ENCODE data around the gene SCN11A. TPM values are rescaled to one million over a fixed set of nuclear protein-coding genes. Genes with fewer than 3 reads are reported as not detected.

SCN11A gene
- total RNA-seq, result under 1 TPM; 0.07 to 0.09 TPM

- Mint-ChIP-seq H3K4me3 (peak within 1 kb of the TSS; percentile 87), H3K4me1 (peaks cover 45% of the 10 kb centered on the region), H3K36me3 (ENCODE audit: low read depth) (peaks cover under 1% of the 10 kb centered on the region), H3K27me3 (no peaks in the 10 kb centered on the region), H3K27ac (peak within 1 kb of the TSS; percentile 97), H3K9me3 (ENCODE audit: low read depth) (no peaks in the 10 kb centered on the region)
- CTCF ChIA-PET, result interaction anchor here (0.6 to 1.8 kb wide), 5 partner anchors 12 to 236 kb away, joined by 3 to 9 read pairs (median 3); no protein-coding TSS in a partner anchor
- peak; percentile 97 for ATAC-seq
- POLR2A ChIA-PET, result interaction anchor here (0.6 kb wide), 2 partner anchors 216 to 581 kb away, joined by 3 read pairs; no protein-coding TSS in a partner anchor
- DNase-seq, result peak; percentile 96
- intact Hi-C loops (cut with DNase I, micrococcal nuclease), result loop anchor here (1.0 to 5.0 kb wide), 10 partner anchors 55 to 1400 kb away; partner anchors contain the start of genes ACVR2B (in 1 of the 2), EIF1B (in 1 of the 2), GORASP1 (in 1 of the 2) and OXSR1 (in 1 of the 2)
These were observed at the start of gene SCN11A, which contains the start of gene WDR48 for GRCh38 chr3:39051649-39052561. Gene SCN11A (minus strand): TSS chr3:39051944. CDS start chr3:38950362, 101,582 bp downstream. Gene WDR48 (plus strand): TSS chr3:39052016. CDS start chr3:39052026, 10 bp downstream.

- intact Hi-C loops (cut with DNase I, micrococcal nuclease), result loop anchor here (1.0 to 10.0 kb wide), 4 partner anchors 187 to 284 kb away; partner anchors contain the start of gene SLC25A38 (in 1 of the 2)
- Mint-ChIP-seq H3K36me3 (ENCODE audit: low read depth) (peaks cover 6% of the 10 kb centered on the region), H3K4me1 (peaks cover 16% of the 10 kb centered on the region), H3K4me3 (no peak overlapping the region), H3K9me3 (ENCODE audit: low read depth) (no peaks in the 10 kb centered on the region), H3K27ac (no peak overlapping the region), H3K27me3 (no peaks in the 10 kb centered on the region)
- CTCF ChIA-PET, result interaction anchor here (0.6 to 2.0 kb wide), 3 partner anchors 14 to 277 kb away, joined by 3 to 8 read pairs (median 3); no protein-coding TSS in a partner anchor
- ATAC-seq, result peak; percentile 87
- POLR2A ChIA-PET, result no interaction called here
- DNase-seq, result peak; percentile 67
These were observed 49.4 kb upstream of the SCN11A start for GRCh38 chr3:39101022-39101689.

GRCh38 chr3:39100500-39100886 lies 48.7 kb upstream of the SCN11A start:
- peaks cover 9% of the 10 kb centered on the region for H3K4me1 Mint-ChIP-seq
- POLR2A ChIA-PET, result no interaction called here
- no peaks in the 10 kb centered on the region for H3K9me3 Mint-ChIP-seq (ENCODE audit: low read depth)
- H3K27ac Mint-ChIP-seq, result no peak overlapping the region
- CTCF ChIA-PET, result interaction anchor here (1.1 kb wide), 1 partner anchor 188 kb away, joined by 3 read pairs; no protein-coding TSS in a partner anchor
- intact Hi-C loops (cut with DNase I, micrococcal nuclease), result loop anchor here in 1 of 2 experiments (2.0 to 10.0 kb wide), 2 partner anchors 188 to 284 kb away; partner anchors contain the start of gene SLC25A38
- peaks cover 6% of the 10 kb centered on the region for H3K36me3 Mint-ChIP-seq (ENCODE audit: low read depth)
- no peak overlapping the region for H3K4me3 Mint-ChIP-seq
- DNase-seq, result no peak
- H3K27me3 Mint-ChIP-seq, result no peaks in the 10 kb centered on the region
- no peak for ATAC-seq

- no peak for DNase-seq
- intact Hi-C loops (cut with DNase I, micrococcal nuclease), result loop anchor here in 1 of 2 experiments (2.0 to 10.0 kb wide), 2 partner anchors 189 to 285 kb away; partner anchors contain the start of gene SLC25A38
- Mint-ChIP-seq H3K4me3 (no peak overlapping the region), H3K27me3 (no peaks in the 10 kb centered on the region), H3K36me3 (ENCODE audit: low read depth) (peaks cover 11% of the 10 kb centered on the region), H3K4me1 (peaks cover 3% of the 10 kb centered on the region), H3K9me3 (ENCODE audit: low read depth) (no peaks in the 10 kb centered on the region), H3K27ac (no peak overlapping the region)
- ChIA-PET CTCF (interaction anchor here (1.1 kb wide), 1 partner anchor 189 kb away, joined by 3 read pairs; no protein-coding TSS in a partner anchor), POLR2A (no interaction called here)
- ATAC-seq, result no peak
These were observed 48.2 kb upstream of the SCN11A start for GRCh38 chr3:39099738-39100499.

GRCh38 chr3:39099242-39099641 lies 47.5 kb upstream of the SCN11A start:
- intact Hi-C loops (cut with DNase I, micrococcal nuclease), result no loop called here
- CTCF ChIA-PET, result no interaction called here
- no peaks in the 10 kb centered on the region for H3K27me3 Mint-ChIP-seq
- H3K4me1 Mint-ChIP-seq, result peaks cover 2% of the 10 kb centered on the region
- H3K36me3 Mint-ChIP-seq (ENCODE audit: low read depth), result peaks cover 15% of the 10 kb centered on the region
- no peak overlapping the region for H3K27ac Mint-ChIP-seq
- H3K4me3 Mint-ChIP-seq, result no peak overlapping the region
- no peak for ATAC-seq
- no peak for DNase-seq
- POLR2A ChIA-PET, result no interaction called here
- H3K9me3 Mint-ChIP-seq (ENCODE audit: low read depth), result no peaks in the 10 kb centered on the region

GRCh38 chr3:39098473-39099000 lies 46.8 kb upstream of the SCN11A start:
- ChIA-PET CTCF (no interaction called here), POLR2A (no interaction called here)
- Mint-ChIP-seq H3K36me3 (ENCODE audit: low read depth) (peaks cover 20% of the 10 kb centered on the region), H3K27ac (no peak overlapping the region), H3K27me3 (no peaks in the 10 kb centered on the region), H3K4me1 (no peaks in the 10 kb centered on the region), H3K4me3 (no peak overlapping the region), H3K9me3 (ENCODE audit: low read depth) (no peaks in the 10 kb centered on the region)
- DNase-seq (no peak), ATAC-seq (no peak)
- intact Hi-C loops (cut with DNase I, micrococcal nuclease), result no loop called here

- ChIA-PET CTCF (no interaction called here), POLR2A (no interaction called here)
- no peaks in the 10 kb centered on the region for H3K27me3 Mint-ChIP-seq
- ATAC-seq (no peak), DNase-seq (no peak)
- H3K36me3 Mint-ChIP-seq (ENCODE audit: low read depth), result peaks cover 20% of the 10 kb centered on the region
- H3K9me3 Mint-ChIP-seq (ENCODE audit: low read depth), result no peaks in the 10 kb centered on the region
- H3K4me3 Mint-ChIP-seq, result no peak overlapping the region
- no peaks in the 10 kb centered on the region for H3K4me1 Mint-ChIP-seq
- intact Hi-C loops (cut with DNase I, micrococcal nuclease), result no loop called here
- H3K27ac Mint-ChIP-seq, result no peak overlapping the region
These were observed 46.1 kb upstream of the SCN11A start for GRCh38 chr3:39097716-39098472.

GRCh38 chr3:39096775-39097174 lies 45.0 kb upstream of the SCN11A start:
- Mint-ChIP-seq H3K9me3 (ENCODE audit: low read depth) (no peaks in the 10 kb centered on the region), H3K4me3 (no peak overlapping the region), H3K36me3 (ENCODE audit: low read depth) (peaks cover 26% of the 10 kb centered on the region), H3K27me3 (no peaks in the 10 kb centered on the region), H3K4me1 (no peaks in the 10 kb centered on the region), H3K27ac (no peak overlapping the region)
- ATAC-seq (no peak), DNase-seq (no peak)
- POLR2A ChIA-PET, result no interaction called here
- CTCF ChIA-PET, result interaction anchor here (0.9 to 1.0 kb wide), 2 partner anchors 191 to 195 kb away, joined by 3 to 8 read pairs; no protein-coding TSS in a partner anchor
- intact Hi-C loops (cut with DNase I, micrococcal nuclease), result no loop called here

GRCh38 chr3:39095778-39096177 lies 44.0 kb upstream of the SCN11A start:
- DNase-seq, result no peak
- no peak overlapping the region for H3K27ac Mint-ChIP-seq
- POLR2A ChIA-PET, result interaction anchor here (0.6 kb wide), 1 partner anchor 10 kb away, joined by 3 read pairs; no protein-coding TSS in a partner anchor
- no peak for ATAC-seq
- intact Hi-C loops (cut with DNase I, micrococcal nuclease), result no loop called here
- H3K36me3 Mint-ChIP-seq (ENCODE audit: low read depth), result peaks cover 26% of the 10 kb centered on the region
- CTCF ChIA-PET, result interaction anchor here (0.7 kb wide), 1 partner anchor 54 kb away, joined by 4 read pairs; no protein-coding TSS in a partner anchor
- no peaks in the 10 kb centered on the region for H3K9me3 Mint-ChIP-seq (ENCODE audit: low read depth)
- H3K4me1 Mint-ChIP-seq, result no peaks in the 10 kb centered on the region
- no peaks in the 10 kb centered on the region for H3K27me3 Mint-ChIP-seq
- H3K4me3 Mint-ChIP-seq, result no peak overlapping the region
